GM06990 (cell line): Measurements from ENCODE around the gene PRIMA1.

Experiments
- DNase-seq: peaks from one replicate; pipeline ENCODE4 v3.0.0-alpha.2; 2011; ENCODE audit not compliant: insufficient read length; ENCODE audit errors: extremely low read depth
- H3K27me3 ChIP-seq: replicated peaks from 2 replicates; pipeline ENCODE4 v1.6.0; 2011; ENCODE audit warnings: low read length; ENCODE audit not compliant: control insufficient read depth, insufficient read depth
- H3K36me3 ChIP-seq: 2 replicates; pipeline ENCODE4 v1.5.1; 2011; ENCODE audit warnings: low read length; ENCODE audit not compliant: control insufficient read depth, insufficient read depth
- H3K4me3 ChIP-seq: replicated peaks from 2 replicates; pipeline ENCODE4 v1.5.1; 2011; ENCODE audit warnings: low read depth, mild to moderate bottlenecking, control low read depth, low read length
- TF ChIP-seq, protein P1 (sequence below): IDR thresholded peaks from 2 replicates; pipeline ENCODE4 v1.5.1; 2011; ENCODE audit warnings: low read length, control low read depth, mild to moderate bottlenecking, inconsistent platforms; ENCODE audit not compliant: insufficient read depth, poor library complexity, severe bottlenecking

PRIMA1 gene

DNA sequence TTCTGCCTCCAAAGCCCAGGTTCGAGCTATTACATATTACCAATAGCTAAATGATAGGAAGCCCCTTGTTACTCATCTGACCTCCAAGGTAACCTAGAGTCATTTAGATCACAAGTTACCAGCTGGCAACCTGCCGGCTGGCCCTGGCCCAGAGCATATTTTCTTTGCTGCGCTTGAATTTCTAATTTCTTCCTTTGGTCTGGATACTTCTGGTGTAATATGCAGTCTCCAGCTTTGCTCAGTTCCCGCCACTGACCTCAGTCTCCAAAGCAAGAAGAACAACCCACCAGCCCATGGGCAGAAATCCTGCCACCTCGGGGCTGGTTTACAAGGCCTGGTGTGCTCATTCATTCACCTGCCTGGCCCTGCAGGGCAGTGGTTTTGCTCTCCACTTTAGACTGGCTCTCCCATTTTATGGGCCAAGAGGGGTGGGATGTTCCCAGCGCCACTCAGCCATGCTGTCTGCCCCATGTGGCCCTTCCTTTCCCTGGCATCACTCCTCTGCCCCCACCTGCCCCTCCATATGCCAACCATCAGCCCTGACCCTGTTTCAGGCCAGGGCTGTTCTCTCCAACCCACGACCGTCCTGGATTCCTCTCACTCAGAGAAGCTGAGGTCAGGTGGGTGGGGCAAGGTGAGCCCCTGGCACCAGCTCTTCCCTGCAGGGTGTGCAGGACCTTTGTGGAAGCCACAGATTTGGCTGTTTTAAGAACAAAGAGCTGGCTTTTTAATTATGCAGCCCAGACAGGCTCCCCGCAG is 76.0 kb downstream of the PRIMA1 start:
- Histone ChIP-seq H3K4me3 (no peak overlapping the region), H3K27me3 (peaks cover 2% of the 10 kb centered on the region; the same call in 1 of the 2 replicates), H3K36me3 (no peaks in the 10 kb centered on the region)
- no peak for DNase-seq
- TF ChIP-seq, protein P1, sequence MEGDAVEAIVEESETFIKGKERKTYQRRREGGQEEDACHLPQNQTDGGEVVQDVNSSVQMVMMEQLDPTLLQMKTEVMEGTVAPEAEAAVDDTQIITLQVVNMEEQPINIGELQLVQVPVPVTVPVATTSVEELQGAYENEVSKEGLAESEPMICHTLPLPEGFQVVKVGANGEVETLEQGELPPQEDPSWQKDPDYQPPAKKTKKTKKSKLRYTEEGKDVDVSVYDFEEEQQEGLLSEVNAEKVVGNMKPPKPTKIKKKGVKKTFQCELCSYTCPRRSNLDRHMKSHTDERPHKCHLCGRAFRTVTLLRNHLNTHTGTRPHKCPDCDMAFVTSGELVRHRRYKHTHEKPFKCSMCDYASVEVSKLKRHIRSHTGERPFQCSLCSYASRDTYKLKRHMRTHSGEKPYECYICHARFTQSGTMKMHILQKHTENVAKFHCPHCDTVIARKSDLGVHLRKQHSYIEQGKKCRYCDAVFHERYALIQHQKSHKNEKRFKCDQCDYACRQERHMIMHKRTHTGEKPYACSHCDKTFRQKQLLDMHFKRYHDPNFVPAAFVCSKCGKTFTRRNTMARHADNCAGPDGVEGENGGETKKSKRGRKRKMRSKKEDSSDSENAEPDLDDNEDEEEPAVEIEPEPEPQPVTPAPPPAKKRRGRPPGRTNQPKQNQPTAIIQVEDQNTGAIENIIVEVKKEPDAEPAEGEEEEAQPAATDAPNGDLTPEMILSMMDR: no peak

DNA sequence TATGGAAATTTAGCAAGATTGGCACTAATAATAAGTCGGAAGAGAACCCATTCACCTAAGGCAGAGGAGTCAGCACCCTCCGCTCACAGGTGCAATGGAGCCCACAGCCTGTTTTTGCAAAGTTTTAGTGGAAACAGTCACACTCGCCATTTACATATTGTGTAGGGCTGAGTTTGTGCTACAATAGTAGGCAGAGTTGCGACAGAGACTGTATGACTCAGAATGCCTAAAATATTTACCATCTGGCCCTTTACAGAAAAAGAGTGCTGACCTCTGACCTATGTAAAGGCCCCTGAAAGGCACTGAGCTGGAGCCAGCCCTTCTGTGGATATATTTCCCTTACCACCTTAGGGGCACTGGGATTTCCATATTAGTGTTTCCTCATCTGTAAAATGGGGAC is 79.0 kb downstream of the PRIMA1 start:
- no peaks in the 10 kb centered on the region for H3K36me3 ChIP-seq
- no peak for DNase-seq
- TF ChIP-seq, protein P1: no peak
- H3K4me3 ChIP-seq: no peak overlapping the region
- H3K27me3 ChIP-seq: peaks cover 2% of the 10 kb centered on the region

DNA sequence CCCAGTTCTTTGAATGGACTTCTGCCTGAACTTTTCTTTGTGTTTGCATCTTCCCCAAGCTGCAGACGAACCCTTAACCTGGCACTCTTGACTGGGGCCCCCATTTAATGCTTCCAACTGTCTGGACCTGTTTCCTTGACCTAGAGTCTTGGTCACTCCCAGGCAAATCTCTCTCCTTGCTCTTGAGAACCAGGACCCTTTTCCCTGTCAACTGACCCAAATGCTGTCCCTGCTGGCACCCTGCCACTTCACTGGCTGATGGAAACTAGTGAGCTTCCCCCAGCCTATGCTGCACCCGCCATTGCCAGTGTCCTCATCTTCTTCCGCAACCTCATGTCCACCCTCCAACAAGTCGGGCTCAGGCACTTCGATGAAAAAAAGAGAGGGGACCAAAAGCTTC is 79.5 kb downstream of the PRIMA1 start:
- Histone ChIP-seq H3K36me3 (no peaks in the 10 kb centered on the region), H3K27me3 (peaks cover 2% of the 10 kb centered on the region), H3K4me3 (no peak overlapping the region)
- DNase-seq: no peak
- TF ChIP-seq, protein P1: no peak

DNA sequence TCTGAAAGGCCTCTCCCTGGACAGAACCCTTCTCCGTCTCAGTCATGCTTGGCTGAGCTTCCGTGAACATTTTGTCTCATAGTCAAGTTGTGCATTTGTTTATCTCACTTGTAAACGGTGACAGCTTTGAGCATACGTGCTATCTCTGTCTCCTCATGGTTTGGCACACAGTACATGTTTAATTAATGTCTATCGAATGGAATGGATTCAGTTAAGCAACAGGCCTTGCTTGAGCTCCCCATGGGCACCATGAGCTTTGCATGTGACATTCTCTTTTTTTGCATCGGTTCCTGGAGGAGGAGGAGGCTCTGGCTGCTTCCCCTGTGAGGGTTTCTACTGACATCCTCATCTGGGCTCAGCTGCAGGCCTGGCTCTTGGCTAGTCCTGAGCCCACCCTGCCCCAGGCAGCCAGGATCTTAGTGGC is 80.0 kb downstream of the PRIMA1 start:
- H3K27me3 ChIP-seq: peaks cover 2% of the 10 kb centered on the region
- H3K4me3 ChIP-seq: no peak overlapping the region
- DNase-seq: no peak
- no peaks in the 10 kb centered on the region for H3K36me3 ChIP-seq
- TF ChIP-seq, protein P1: no peak

DNA sequence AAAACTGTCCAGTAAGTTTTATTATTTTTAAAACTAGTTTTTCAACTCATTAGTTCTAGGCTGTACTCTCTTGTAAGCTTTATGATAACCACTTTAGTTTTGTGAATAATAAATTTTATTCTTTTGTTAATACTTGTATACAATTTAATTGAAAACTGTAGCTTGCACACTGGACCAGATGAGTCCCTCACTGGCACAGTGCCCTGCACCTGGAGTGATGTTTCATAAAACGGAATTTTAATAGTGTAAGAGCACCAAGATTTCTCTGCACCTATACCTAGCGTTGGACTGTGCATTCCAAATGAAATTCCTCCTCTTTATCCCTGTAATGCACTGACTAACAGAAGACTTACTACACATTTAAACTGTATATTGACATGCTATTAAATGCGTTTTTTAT is 80.8 kb downstream of the PRIMA1 start:
- TF ChIP-seq, protein P1: no peak
- Histone ChIP-seq H3K4me3 (no peak overlapping the region), H3K36me3 (no peaks in the 10 kb centered on the region), H3K27me3 (peaks cover 2% of the 10 kb centered on the region)
- DNase-seq: no peak
